Left kidney (tissue), 2 donors: ENCODE results near the gene ERC2. TPM values are rescaled to one million over a fixed set of nuclear protein-coding genes. Genes with fewer than 3 reads are reported as not detected.

ENCODE experiments used
- DNase-seq: peaks from one replicate; pipeline ENCODE4 v3.0.0-alpha.2; 2013
- polyA plus RNA-seq: library from polyadenylated mRNA; unstranded; fragments of 120-200 nt; gene quantifications from one replicate; pipeline ENCODE4 v1.2.1, GENCODE V29; 2013; ENCODE audit not compliant: insufficient read length

Gene ERC2
- polyA plus RNA-seq, 1 donor: 3.9 TPM

DNA sequence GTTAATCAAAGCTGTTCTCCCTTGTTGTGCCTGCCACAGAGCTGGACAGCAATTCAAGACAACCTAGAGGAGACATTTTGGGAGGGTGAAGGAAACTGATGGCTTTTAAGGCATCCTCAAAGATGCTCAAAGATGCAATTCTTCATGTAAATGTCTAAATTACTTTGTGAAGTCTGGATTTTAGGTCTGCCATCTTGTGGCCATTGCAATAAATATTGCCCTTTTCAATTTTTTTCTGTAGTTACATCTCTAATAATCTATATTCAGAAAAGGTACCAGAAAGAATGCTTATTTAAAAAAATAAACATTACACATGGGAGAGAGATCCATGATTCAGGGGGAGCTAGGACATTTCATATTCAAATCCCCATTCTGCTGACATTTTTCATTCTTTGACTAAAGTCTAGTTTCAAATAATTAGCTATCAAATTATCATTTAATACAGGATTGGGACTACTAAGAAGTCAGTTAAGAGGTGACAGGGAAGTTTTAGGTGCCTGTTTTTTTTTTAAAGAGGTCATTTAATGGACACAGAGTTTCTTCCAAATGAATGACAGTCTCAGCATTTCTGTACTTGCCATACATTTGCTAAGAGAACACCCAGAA is 721.4 kb downstream of the ERC2 start:
- DNase-seq: no peak

DNA sequence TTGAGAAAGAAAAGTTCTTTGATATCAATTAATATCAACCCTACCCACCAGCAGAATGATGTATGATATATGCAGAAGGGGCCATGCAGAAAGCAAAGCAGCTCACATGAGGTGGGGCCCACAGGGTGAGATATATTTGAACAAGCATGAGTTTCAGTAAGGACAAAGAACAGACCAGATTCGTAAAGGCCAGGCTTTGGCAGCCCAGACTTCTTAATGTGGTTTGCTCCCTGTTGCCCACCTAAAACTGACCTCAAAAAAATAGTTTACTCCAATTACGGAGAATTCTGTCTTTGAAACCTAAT is 725.5 kb downstream of the ERC2 start:
- DNase-seq: no peak

DNA sequence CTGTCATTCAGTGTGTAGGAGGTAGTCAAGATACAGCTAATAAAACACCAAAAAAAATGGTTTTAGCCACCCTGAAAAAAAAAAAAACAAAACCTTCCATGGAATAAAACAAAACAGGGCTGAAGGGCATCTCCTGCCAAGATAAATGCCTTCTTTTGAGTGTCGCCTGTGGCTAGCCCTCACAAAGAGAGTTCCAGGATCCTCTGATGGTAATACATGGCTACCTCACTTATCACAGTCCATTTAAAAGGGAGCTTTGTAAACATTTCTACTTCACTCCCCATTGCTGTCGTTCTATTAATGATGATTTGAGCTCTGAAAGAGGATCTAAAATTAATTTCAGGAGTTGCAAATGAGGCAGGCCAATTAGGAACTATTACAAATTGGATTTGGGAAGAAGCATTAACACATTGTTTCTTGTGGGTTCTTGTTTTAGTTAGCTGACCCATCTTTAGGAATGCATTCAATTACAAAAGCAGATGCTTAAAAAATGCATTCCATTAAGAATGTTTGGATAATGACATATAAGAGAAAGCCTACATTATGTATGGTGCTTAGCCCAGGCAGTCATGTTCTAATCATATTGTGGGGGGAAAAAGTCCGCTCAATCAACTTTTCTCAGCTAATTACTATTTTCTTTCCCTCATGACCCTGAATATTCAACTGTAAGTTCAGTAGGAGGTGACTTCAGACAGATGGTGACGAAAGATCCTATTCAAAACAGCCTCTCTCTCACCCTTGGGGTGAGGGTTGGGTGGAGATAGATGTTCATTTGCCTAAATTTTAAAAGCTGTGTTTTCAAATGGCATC is 726.0 kb downstream of the ERC2 start:
- no peak for DNase-seq

DNA sequence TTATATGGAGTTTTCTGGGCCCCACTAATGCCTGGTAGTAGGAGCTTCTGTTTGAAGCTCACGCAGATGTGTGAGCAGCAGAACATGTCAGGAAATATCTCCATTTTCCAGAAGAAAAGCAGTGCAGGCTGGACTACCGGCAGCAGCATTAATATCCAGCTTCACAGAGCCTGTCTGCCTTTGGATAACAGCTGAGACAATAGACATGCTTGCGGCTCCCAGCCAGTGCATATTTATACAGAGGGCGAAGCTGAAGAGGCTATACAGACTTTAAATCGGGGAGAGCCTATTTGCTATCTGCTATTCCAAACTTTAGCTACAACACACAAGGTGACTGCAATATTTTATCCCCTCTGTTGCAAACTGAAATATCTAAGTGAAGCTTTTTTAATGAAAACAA is 731.1 kb downstream of the ERC2 start:
- DNase-seq: no peak

DNA sequence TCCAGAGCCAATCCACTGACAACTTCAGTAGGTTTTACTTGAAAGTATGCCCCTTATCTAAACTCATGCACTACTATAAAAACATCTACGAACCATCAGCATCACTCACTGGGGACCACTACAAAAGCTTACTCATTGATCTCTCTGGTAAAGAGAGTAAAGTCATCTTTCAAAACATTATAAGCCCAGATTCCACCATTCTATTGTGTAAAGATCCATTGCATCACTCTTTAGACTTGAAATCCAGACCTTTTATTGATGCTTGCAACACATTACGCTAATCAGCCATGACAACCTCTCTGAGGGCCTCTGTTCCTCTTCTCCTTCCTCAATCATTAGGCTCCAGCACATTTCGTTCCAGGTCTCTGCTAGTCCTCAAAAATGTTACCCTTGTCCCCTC is 732.3 kb downstream of the ERC2 start:
- DNase-seq: no peak

DNA sequence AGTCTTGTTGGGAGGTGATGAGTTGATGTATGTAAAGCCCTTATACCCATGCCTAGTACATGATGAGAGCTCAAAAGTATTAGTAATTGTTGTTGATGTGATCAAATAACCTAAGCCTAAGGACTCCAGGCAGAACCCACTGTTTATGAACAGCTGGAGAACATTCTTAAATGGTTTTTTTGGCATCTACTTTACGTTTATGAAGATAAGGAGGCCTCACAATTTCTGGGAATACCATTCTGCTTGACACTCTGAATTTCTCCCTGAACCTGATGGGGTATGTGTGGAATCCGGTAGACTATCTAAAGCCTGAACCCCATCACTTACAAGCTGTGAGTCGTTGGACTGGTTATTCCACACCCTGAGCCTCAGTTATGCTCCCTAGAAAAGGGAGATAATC is 736.5 kb downstream of the ERC2 start:
- DNase-seq: no peak

DNA sequence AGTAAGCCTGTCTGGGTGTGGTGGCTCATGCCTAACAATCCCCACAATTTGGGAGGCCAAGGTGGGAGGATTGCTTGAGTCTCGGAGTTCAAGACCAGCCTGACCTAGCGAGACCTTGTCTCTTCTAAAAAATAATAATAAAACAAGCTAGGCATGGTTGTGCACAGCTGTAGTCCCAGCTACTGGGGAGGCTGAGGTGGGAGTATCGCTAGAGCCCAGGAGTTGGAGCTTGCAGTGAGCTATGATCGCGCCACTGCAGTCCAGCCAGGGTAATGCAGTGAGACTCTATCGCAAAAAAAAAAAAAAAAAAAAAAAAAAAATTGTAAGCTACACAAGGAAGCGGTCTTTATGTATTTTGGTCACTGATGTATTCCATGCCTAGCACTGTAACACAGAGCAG is 738.7 kb downstream of the ERC2 start:
- DNase-seq: no peak

DNA sequence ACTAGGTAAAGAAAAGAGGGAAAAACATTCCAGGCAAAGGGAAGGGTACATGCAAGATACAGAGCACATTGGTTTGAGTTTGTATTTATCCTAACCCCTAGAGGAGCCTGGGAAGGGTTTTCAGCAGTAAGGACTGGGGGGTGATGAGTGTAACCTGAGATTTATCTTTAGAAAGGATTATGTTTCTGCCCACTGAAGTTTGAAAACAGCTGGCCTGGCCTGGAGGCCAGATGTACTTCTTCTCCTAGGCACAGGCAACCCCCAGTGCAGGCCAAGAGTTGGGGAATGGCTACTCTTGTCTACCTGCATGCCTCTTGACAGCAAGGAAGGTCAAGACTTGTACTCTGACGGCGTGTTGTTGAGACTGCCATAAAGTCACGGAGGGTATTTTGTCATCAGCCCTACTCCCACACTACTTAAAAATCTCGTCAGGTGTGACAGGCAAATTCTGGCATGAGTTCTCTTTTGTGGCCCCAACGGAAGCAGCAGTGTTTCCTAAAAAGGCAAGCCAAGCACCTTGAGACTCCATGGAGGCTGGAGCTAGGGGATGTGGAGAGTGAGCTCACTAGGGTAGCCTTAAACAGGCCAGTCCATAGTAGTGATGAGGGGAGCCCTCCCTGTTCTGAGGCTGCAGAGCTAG is 739.7 kb downstream of the ERC2 start:
- DNase-seq: no peak

DNA sequence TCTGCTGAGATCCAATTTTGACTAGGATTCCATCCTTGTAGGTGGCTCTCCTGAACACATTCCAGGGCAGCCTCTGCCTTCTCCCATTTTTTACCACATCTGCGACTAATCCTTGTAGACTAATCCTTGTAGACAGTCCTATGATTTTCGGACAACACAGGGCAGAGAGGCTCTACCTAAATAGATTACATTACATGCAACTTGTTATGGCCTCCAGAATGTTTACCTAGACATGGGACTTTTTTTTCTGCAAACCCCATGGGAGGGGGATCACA is 741.8 kb downstream of the ERC2 start:
- no peak for DNase-seq

DNA sequence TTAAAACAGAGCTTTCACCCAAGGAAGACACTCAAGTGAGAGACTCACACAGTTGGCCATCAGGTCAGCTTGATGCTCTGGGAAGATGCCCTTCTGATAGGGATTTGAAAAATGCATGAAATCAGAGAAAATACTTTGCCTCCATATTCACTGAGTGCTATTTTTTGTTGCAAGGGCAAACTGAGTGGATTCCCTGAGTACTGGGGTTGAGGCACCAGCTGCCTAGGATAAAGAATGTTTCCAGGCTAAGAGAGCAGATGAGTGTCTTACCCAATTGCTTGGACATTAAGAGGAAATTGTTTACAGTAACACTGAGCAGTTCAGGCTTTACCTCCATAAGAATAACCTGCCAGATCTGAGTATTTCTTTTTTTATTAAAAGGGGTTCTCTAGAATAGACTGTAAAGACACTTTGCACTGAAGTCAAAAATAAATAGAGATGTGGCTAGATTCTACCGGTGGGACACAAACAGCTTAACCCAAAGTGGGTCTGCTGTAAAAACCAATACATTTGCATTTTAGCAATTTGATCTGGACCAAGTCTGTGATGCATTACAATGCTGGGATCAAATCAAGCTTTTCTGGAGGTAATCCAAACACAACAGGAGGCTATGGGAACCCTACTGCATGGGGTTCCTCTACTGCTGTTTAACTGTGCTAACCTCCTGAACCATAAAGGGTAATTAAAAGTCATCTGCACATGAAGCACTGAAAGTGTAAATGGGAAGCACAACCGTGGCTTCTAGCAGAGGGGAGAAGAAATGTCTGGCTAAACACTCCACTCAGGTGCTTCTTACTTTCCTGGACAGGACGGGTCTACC is 742.4 kb downstream of the ERC2 start:
- DNase-seq: no peak

DNA sequence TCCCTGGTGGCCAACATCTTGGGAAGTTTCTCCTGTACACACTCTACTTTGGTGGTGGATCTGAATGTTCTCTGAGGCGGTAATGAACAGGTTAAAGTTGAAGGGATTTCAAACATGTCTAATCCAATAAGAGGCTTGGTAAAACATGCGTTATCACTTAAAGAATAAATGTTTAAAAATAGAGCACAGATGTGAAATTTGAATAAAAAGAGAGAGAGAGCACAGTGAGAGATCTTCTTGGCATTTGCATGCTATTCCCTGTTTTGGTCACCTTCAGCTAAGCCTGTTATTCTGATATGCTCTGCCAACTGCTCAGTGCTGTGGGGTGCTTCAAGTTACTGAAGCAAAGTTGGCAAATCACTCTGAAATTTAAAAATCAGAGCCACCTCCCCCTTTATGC is 743.4 kb downstream of the ERC2 start:
- no peak for DNase-seq

DNA sequence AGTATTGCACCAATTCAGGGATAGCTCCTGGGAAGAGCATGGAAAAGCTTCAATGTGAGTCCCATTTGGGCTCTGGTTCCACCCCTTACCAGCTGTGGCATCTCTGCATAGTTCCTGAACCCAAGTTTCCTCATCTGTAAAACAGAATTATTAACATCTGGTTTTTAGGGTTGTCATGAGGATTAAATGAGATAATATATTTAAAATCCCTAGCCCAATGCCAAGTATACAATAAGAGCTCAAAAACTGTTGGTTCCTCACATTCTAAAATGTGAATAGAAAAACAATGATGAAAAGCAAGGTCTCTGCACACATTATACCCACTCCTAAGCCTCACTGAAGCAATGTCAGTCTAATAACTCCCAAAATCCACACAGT is 743.9 kb downstream of the ERC2 start:
- no peak for DNase-seq

DNA sequence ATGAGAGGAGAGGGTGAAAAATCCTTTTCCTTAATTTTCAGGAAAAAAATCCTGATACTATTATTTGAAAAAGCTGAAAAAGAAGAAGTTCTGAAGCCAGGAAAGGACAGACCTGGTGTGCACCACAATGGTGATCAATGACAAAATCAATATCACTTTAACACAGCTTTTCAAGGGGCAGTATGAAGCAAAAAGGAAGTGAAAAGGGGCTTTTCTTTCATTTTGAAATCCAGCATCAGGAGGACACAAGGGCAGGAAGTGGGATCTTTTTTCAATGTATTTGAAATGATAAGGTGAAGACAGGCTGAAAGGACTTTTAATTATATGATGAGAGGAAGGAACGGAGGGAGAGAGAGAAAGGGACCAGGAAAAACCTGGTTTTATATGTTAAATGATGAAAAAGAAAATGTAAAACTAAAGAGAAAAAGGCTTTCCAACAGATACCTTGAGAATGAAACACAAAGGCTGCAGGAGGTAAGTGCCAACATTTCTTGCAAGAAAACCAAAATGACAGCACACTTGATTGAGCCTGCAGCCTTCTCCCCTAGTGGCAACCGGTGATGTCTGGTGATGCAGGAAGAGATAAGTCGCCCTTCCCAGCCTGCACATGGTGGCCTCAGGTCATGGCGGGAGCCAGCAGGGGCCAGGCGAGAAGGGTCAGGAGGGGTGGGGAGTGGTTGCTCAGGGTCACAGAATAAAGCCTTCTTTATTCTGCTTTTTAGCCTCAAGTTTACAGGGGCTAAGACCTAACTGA is 744.4 kb downstream of the ERC2 start:
- DNase-seq: no peak

DNA sequence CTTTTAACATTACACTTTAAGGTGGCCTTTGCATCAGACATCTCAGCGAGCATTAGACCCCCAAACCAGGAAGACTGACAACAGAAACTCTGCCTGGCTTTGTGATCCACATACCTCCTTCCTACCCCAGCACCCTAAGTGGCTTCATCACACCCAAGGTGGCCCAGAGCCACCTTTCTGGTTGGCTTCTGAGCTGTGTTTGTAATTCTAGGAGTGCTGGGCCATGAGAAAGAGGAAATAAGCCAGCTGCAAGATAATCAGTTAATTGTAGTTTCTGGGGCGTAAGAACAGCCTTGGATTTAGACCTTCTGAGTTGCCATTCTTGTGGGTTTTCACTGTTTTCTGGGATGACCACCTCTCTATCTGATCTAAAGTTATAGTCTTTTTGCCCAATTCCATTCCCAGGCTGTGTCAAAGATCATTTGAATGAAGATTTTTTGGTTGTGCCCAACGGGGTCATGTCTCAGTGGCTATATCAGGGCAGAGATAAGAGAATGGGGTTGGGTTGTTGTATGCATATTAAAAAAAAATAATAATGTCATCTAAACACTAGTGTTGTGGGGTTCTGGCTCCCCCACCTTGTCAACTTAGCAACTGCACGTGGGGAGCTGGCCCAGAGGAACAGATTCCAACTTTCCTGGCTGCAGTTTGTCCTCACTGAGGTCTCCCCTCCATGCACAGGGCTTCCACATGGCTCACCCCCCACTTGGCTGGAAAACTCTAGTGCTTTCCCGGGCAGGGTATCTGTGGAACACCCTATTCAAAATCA is 746.4 kb downstream of the ERC2 start:
- no peak for DNase-seq

DNA sequence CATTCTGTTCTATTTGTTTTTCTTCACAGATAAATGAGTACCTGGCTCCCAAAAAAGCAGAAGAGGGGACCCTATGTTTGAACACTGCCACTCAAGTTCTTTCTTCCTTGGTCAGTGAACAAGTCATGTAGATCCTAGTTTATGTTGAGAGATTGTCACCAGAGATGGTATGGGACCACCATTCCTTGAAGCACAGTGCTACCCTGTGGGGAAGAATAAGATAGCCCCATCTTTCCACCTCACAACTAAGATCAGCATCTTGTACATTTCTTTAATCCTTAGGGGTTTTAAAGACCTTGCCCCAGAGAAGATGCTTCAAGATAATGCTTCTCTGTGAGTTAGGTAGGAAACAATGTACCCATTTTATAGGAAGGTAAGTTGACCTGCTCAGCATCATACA is 747.7 kb downstream of the ERC2 start:
- DNase-seq: no peak

DNA sequence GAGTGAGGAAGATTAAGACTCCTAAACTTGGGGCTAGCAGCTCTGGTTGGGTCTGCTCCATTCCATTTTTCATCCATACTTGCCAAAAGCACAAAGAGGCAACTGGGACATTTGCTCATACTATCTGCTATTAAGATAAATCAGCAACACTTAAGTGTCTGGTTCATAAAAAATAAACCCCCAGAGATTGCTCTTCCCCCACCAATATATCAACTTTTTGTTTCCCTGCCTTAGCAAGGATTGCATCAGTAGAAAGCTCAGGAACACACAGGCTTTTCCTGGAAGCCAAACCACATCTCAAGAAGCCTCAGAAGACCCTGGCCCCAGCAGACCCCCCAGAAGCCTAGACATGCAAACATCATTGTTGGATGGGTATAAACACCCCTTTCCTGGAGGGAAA is 748.8 kb downstream of the ERC2 start:
- DNase-seq: no peak

DNA sequence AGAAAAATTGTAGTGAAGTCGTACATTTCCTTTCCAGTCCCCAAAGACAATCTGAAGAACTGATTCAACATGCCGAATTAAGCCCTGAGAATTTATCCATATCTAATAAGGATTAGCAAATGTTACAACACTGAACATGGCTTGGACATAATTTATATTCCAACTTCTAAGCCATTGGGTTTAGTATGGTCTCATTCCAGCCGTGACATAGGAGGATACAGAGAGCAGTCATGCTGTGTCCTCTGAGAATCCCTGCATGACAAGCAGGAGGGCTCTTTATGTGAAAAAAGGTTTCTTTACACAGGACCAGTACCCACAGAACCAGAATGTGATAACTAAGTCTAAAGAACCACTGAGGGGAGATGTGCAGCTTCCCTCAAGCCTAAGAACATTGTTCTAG is 749.3 kb downstream of the ERC2 start:
- DNase-seq: no peak

DNA sequence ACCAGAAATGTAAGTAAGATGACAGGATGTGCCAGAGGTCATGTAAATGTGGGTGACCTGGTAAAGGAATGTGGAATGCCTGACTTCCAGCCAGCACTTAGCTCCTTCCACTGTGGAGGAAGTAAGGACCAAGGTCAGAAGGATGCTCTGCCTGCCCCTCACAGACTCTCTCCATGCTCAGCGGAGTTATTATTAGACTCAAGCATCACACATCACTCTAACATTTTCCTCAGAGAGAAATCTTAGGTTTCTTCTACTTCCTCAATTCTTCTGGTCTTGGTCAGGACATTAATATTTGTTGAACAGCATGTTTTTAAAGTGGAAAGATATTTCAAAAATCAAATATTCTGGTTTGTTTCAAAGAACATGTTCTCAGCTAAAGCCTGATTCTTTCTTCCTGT is 749.7 kb downstream of the ERC2 start:
- no peak for DNase-seq

DNA sequence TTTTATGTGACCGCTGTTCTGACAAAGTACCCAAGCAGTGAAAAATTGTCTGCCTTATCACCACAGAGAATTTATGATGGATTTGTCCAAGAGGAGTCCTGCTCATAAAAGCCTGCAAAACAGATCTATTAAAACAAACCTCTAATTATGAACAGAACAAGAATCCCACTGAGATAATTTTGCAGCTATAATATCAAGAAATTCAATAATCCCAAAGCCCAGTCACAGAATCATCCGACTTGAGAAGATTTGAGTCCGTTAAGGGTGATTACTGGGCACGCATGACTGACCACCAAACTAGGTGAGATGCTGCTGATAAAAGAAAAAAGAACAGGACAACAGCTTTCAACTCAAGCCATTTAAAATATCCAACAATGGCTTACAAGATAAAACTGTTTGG is 750.2 kb downstream of the ERC2 start:
- DNase-seq: no peak

DNA sequence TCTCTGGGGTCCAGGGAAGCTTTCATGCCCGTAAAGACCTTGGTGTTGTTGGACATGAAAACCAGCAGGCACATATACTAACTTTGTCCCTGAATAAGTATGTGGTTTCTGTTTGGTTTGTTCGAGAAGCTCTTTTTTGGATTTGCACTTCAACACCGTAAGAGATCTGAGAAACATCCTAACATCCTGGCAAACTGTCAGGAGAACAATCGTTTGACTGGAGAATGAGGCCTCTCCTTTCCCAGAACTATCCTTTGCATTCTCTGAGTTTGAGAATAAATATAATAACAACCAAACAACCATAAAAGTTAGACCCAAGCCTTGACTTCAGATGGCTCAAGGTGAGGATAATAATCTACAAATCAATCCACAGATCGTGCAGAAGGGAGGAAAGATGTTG is 750.8 kb downstream of the ERC2 start:
- no peak for DNase-seq

DNA sequence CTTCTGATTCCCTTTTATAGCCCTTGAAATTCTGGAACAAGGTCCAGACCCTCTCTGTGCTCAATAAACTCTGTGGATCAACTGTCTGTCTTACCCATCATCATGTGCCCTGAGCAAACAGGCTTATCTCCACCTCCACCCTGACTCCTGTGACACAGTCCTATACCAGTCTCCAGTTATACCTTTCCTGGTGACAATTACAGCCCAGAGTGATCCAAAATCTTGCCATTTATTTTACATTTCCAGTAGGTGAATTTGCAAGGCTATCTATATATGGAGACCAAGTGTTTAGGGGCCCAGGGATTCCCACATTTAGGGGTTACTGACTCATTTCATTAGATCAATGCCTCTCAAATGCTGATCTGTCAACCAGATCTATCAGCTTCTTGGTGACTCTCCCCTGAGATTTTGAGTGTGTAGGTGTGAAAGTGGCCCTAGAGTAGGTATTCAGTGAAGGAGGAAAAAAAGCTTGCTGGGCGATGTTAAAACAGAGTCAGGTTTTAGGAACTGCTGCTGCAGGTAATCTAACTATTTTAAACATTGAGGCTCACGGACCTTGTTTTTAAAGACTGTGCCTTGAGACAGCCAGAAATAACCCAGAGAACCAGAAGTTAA is 751.5 kb downstream of the ERC2 start:
- DNase-seq: no peak
